H1 (cell line): Measurements from ENCODE around the gene RPL23. TPM values are rescaled to one million over a fixed set of nuclear protein-coding genes. Genes with fewer than 3 reads are reported as not detected.

Experiments used
- CTCF ChIA-PET: fragments of 300-600 bp; sonication (Branson Sonifier 250); formaldehyde crosslinking; loops from one replicate; lab custom pipeline; 2021; ENCODE audit not compliant: partially characterized antibody; lab: Charles Lee
- POLR2A ChIA-PET: fragments of 300-600 bp; sonication (Branson Sonifier 250); formaldehyde crosslinking; loops from one replicate; lab custom pipeline; 2021; ENCODE audit warnings: inconsistent platforms; ENCODE audit not compliant: partially characterized antibody; lab: Charles Lee
- DNase-seq, 2 experiments: peaks; one replicate each; pipeline versions ENCODE4 v3.0.0 to v3.0.0-alpha.2; 2010 to 2022; ENCODE audit warnings: low spot score in 2 of 2, low read depth in 1 of 2, mixed read lengths in 1 of 2
- FAIRE-seq: peaks from 2 replicates; lab custom pipeline; 2011; peaks lifted over from hg19 to GRCh38; lab: Jason Lieb, UNC
- H2AFZ ChIP-seq: 2 replicates; pipeline ENCODE4 v1.8.1; 2012; ENCODE audit warnings: low read length, inconsistent platforms
- H2AK5ac ChIP-seq: 2 replicates; pipeline ENCODE4 v1.6.1; 2013; ENCODE audit warnings: low read depth, low read length
- H2BK120ac ChIP-seq: replicated peaks from 2 replicates; pipeline ENCODE3; 2013; ENCODE audit warnings: low read depth, low read length, inconsistent platforms
- H2BK12ac ChIP-seq: 2 replicates; pipeline ENCODE4 v1.6.1; 2013; ENCODE audit warnings: low read depth, low read length
- H2BK15ac ChIP-seq: 2 replicates; pipeline ENCODE4 v1.6.1; 2013; ENCODE audit warnings: low read length
- H2BK20ac ChIP-seq: 2 replicates; pipeline ENCODE4 v1.6.1; 2013; ENCODE audit warnings: low read length
- H2BK5ac ChIP-seq: 2 replicates; pipeline ENCODE4 v1.6.1; 2013; ENCODE audit warnings: low read depth, low read length
- H3K14ac ChIP-seq: 2 replicates; pipeline ENCODE4 v1.6.1; 2013; ENCODE audit warnings: inconsistent platforms; ENCODE audit not compliant: insufficient read length
- H3K18ac ChIP-seq: 2 replicates; pipeline ENCODE4 v1.6.1; 2013; ENCODE audit warnings: low read length; ENCODE audit errors: extremely low read depth
- H3K23ac ChIP-seq: 2 replicates; pipeline ENCODE4 v1.6.1; 2013; ENCODE audit warnings: inconsistent platforms; ENCODE audit not compliant: insufficient read length
- H3K23me2 ChIP-seq: 2 replicates; pipeline ENCODE4 v1.6.1; 2013; ENCODE audit warnings: low read depth, low read length
- H3K27ac ChIP-seq: 2 replicates; pipeline ENCODE4 v1.6.1; 2011; ENCODE audit warnings: low read depth, low read length, inconsistent platforms
- H3K27me3 ChIP-seq, 4 experiments: replicated peaks in 1 of 4; 1 replicate in 1 of 4; 2 replicates in 3 of 4; pipeline versions ENCODE4 v1.6.1 to v1.8.1; 2011 to 2013; ENCODE audit warnings: low read length in 3 of 4, mild to moderate bottlenecking in 3 of 4, inconsistent platforms in 2 of 4, mixed read lengths in 2 of 4, moderate library complexity in 1 of 4; ENCODE audit not compliant: control insufficient read depth in 3 of 4, insufficient read depth in 3 of 4; ENCODE audit errors: extremely low read depth in 1 of 4
- H3K36me3 ChIP-seq, 4 experiments: 2 replicates each; pipeline versions ENCODE4 v1.6.1 to v1.8.1; 2011 to 2013; ENCODE audit warnings: mild to moderate bottlenecking in 4 of 4, low read length in 3 of 4, moderate library complexity in 2 of 4, control low read depth in 1 of 4, inconsistent platforms in 1 of 4; ENCODE audit not compliant: insufficient read depth in 4 of 4, control insufficient read depth in 2 of 4
- H3K4ac ChIP-seq: replicated peaks from 2 replicates; pipeline ENCODE3; 2013; ENCODE audit warnings: low read length, low read depth, mixed read lengths, inconsistent platforms; ENCODE audit not compliant: insufficient read length
- H3K4me1 ChIP-seq, 4 experiments: replicated peaks in 1 of 4; 1 replicate in 1 of 4; 2 replicates in 3 of 4; pipeline versions ENCODE4 v1.6.1 to v1.8.1; 2011 to 2013; ENCODE audit warnings: low read length in 3 of 4, inconsistent platforms in 2 of 4, mixed read lengths in 1 of 4; ENCODE audit not compliant: insufficient read depth in 4 of 4, control insufficient read depth in 3 of 4
- H3K4me2 ChIP-seq, 2 experiments: 2 replicates each; pipeline versions ENCODE4 v1.6.1 to v1.8.1; 2011 to 2013; ENCODE audit warnings: low read depth in 2 of 2, low read length in 2 of 2, control low read depth in 1 of 2, inconsistent platforms in 1 of 2, mild to moderate bottlenecking in 1 of 2; ENCODE audit not compliant: insufficient read depth in 1 of 2
- H3K4me3 ChIP-seq, 4 experiments: fragments of 200-600, 300-600 bp in 1 of 4; sonication (generic), shearing (Covaris generic), sonication (Bioruptor Twin) in 1 of 4; 2 replicates each; pipeline versions ENCODE4 v1.5.1 to v1.8.1; 2011 to 2016; ENCODE audit warnings: low read length in 4 of 4, low read depth in 3 of 4, control low read depth in 2 of 4, inconsistent platforms in 2 of 4, mild to moderate bottlenecking in 2 of 4, mixed read lengths in 1 of 4, moderate library complexity in 1 of 4; ENCODE audit not compliant: insufficient read depth in 2 of 4; ENCODE audit errors: extremely low read depth in 1 of 4
- H3K56ac ChIP-seq: replicated peaks from 2 replicates; pipeline ENCODE3; 2013; ENCODE audit warnings: low read depth, mild to moderate bottlenecking, mixed read lengths, low read length, inconsistent platforms; ENCODE audit not compliant: insufficient read length
- H3K79me1 ChIP-seq: 2 replicates; pipeline ENCODE4 v1.6.1; 2013; ENCODE audit warnings: low read depth, low read length, control low read depth
- H3K79me2 ChIP-seq, 2 experiments: 2 replicates each; pipeline versions ENCODE4 v1.6.1 to v1.8.1; 2012 to 2013; ENCODE audit warnings: low read length in 2 of 2, mild to moderate bottlenecking in 2 of 2, inconsistent platforms in 1 of 2; ENCODE audit not compliant: insufficient read depth in 2 of 2, control insufficient read depth in 1 of 2
- H3K9ac ChIP-seq, 4 experiments: replicated peaks in 1 of 4; 1 replicate in 1 of 4; 2 replicates in 3 of 4; pipeline versions ENCODE4 v1.6.1 to v1.8.1; 2011 to 2013; ENCODE audit warnings: low read depth in 3 of 4, low read length in 3 of 4, control low read depth in 2 of 4, mild to moderate bottlenecking in 2 of 4, moderate library complexity in 2 of 4, inconsistent platforms in 1 of 4; ENCODE audit errors: extremely low read depth in 1 of 4
- H3K9me3 ChIP-seq, 2 experiments: 2 replicates each; pipeline versions ENCODE4 v1.6.1 to v1.8.1; 2012 to 2013; ENCODE audit warnings: mild to moderate bottlenecking in 2 of 2, moderate library complexity in 2 of 2, control low read depth in 1 of 2, inconsistent platforms in 1 of 2, low read depth in 1 of 2, low read length in 1 of 2, mixed read lengths in 1 of 2; ENCODE audit not compliant: insufficient read depth in 2 of 2
- H4K20me1 ChIP-seq, 2 experiments: replicated peaks in 1 of 2; 2 replicates each; pipeline versions ENCODE3 to v1.8.1; 2011 to 2013; ENCODE audit warnings: inconsistent platforms in 2 of 2, low read length in 2 of 2, mild to moderate bottlenecking in 1 of 2; ENCODE audit not compliant: insufficient read depth in 2 of 2, control insufficient read depth in 1 of 2
- H4K5ac ChIP-seq: 2 replicates; pipeline ENCODE4 v1.6.1; 2013; ENCODE audit warnings: low read length, low read depth, mixed read lengths, inconsistent platforms; ENCODE audit not compliant: insufficient read length
- H4K8ac ChIP-seq: 2 replicates; pipeline ENCODE4 v1.8.0; 2013; ENCODE audit warnings: mild to moderate bottlenecking, moderate library complexity, low read length, inconsistent platforms; ENCODE audit not compliant: insufficient read depth; ENCODE audit errors: extremely low read depth
- H4K91ac ChIP-seq: replicated peaks from 2 replicates; pipeline ENCODE3; 2013; ENCODE audit warnings: low read length, mixed read lengths, inconsistent platforms; ENCODE audit not compliant: insufficient read length
- ASH2L ChIP-seq: fragments of 200-600, 300-600 bp; sonication (generic); IDR thresholded peaks from one replicate; pipeline ENCODE4 v1.7.1; 2017; ENCODE audit warnings: low read length
- CREB1 ChIP-seq: IDR thresholded peaks from 2 replicates; pipeline ENCODE4 v1.6.1; 2012; ENCODE audit warnings: inconsistent platforms
- EZH2 ChIP-seq: fragments of 200-600 bp; sonication (generic); IDR thresholded peaks from 2 replicates; pipeline ENCODE4 v1.7.1; 2012; ENCODE audit warnings: low read depth, mild to moderate bottlenecking, moderate library complexity, low read length, inconsistent platforms; ENCODE audit not compliant: severe bottlenecking
- NANOG ChIP-seq: IDR thresholded peaks from 2 replicates; pipeline ENCODE4 v1.6.1; 2011; ENCODE audit warnings: low read length, low read depth, mild to moderate bottlenecking, inconsistent platforms; ENCODE audit not compliant: insufficient read depth, poor library complexity, severe bottlenecking
- POLR2A ChIP-seq, 2 experiments: IDR thresholded peaks; 1 replicate in 1 of 2; 2 replicates in 1 of 2; pipeline ENCODE4 v1.6.1; 2011; ENCODE audit warnings: low read depth in 2 of 2, low read length in 2 of 2, mild to moderate bottlenecking in 2 of 2; ENCODE audit errors: control extremely low read depth in 1 of 2
- POLR2AphosphoS5 ChIP-seq: IDR thresholded peaks from 2 replicates; pipeline ENCODE4 v1.6.1; 2011; ENCODE audit warnings: low read depth, low read length
- WGBS, 2 experiments: shearing (Covaris generic) in 1 of 2; methylation state at CpG; one replicate each; pipeline versions ENCODE4 v1.1.6 to v1.1.7; 2013 to 2015; ENCODE audit warnings: low lambda C conversion rate in 2 of 2, mixed read lengths in 2 of 2, inconsistent platforms in 1 of 2, low coverage in 1 of 2, missing lambda C conversion rate in 1 of 2; ENCODE audit not compliant: insufficient replicate concordance in 2 of 2, insufficient coverage in 1 of 2, insufficient read length in 1 of 2; ENCODE audit errors: extremely low coverage in 1 of 2, missing lambda C conversion rate in 1 of 2; 5-methylcytosine and 5-hydroxymethylcytosine counted together
- polyA plus RNA-seq, 7 experiments: library from polyadenylated mRNA; depleted of rRNA in 3 of 7; stranded (reverse) in 5 of 7; unstranded in 2 of 7; fragments of >200 nt in 5 of 7; fragments of 200-250 nt in 2 of 7; gene quantifications; 1 replicate in 5 of 7; 2 replicates in 1 of 7; 4 replicates in 1 of 7; pipeline versions ENCODE4 v1.2.1 to v1.2.3, GENCODE V29; 2011 to 2013; ENCODE audit warnings: missing spikeins in 2 of 7, mixed read lengths in 2 of 7
- total RNA-seq: library from RNA; stranded (reverse); fragmentation: NEBNext Ultra II Directional; extraction: Animal tissue kit (Norgen Biotek cat#: 25700); gene quantifications from 2 replicates; pipeline ENCODE4 v1.2.1, GENCODE V29; 2021

The RPL23 gene
- total and polyA plus RNA-seq, 2 of the 8 experiments (the other 6 are each of a cell fraction or from before 2014, with no cell fraction given): 2,148 to 2,502 TPM

GRCh38 chr17:38848557-38848891 lies 5.0 kb downstream of the RPL23 start:
- H3K23ac ChIP-seq: no peak overlapping the region
- no peak overlapping the region for H2BK20ac ChIP-seq
- H3K4ac ChIP-seq: no peak overlapping the region
- H3K4me2 ChIP-seq: no peak overlapping the region
- H2BK12ac ChIP-seq: no peak overlapping the region
- H3K27me3 ChIP-seq: no peaks in the 10 kb centered on the region
- no peak overlapping the region for H3K27ac ChIP-seq
- TF ChIP-seq EZH2: no peak
- TF ChIP-seq ASH2L: no peak
- TF ChIP-seq POLR2AphosphoS5: peak; percentile 15; the same call in 1 of the 2 replicates
- peak in 1 of 2 experiments; percentile 70; a peak in 1 of 3 replicates for TF ChIP-seq POLR2A (IDR thresholded peaks at IDR 0.05; ENCODE audit: control extremely low read depth in 1 of 2, low read depth in 2 of 2, low read length in 2 of 2)
- no peak for TF ChIP-seq NANOG
- TF ChIP-seq CREB1: no peak
- no peak overlapping the region for H2AK5ac ChIP-seq
- H3K14ac ChIP-seq: no peak overlapping the region
- no peaks in the 10 kb centered on the region; the same call in none of the 2 replicates for H3K79me1 ChIP-seq
- H3K4me1 ChIP-seq: peaks cover 3 to 10% (median 5%) of the 10 kb centered on the region in 4 experiments; a peak in 5 of 7 replicates
- H2BK120ac ChIP-seq: no peak overlapping the region
- H3K4me3 ChIP-seq: no peak overlapping the region
- H4K91ac ChIP-seq: no peak overlapping the region
- H4K5ac ChIP-seq: no peak overlapping the region
- ChIA-PET CTCF (interaction anchor here (0.9 to 1.0 kb wide), 2 partner anchors 8 to 13 kb away, joined by 4 read pairs; no protein-coding TSS in a partner anchor), POLR2A (interaction anchor here (0.5 to 15.5 kb wide), 22 partner anchors 8 to 1371 kb away, joined by 3 to 468 read pairs (median 4); partner anchors contain the start of genes CWC25, LASP1 and PIP4K2B)
- no peak overlapping the region for H3K56ac ChIP-seq
- no peak for DNase-seq
- H3K9me3 ChIP-seq: no peaks in the 10 kb centered on the region
- H3K23me2 ChIP-seq: peaks cover 10% of the 10 kb centered on the region
- 88% methylated on average over 1 of the region's 1 CpG; no CpG with 5 or more reads in 1 of the 2 experiments for WGBS, 2 experiments
- no peak overlapping the region for H3K9ac ChIP-seq
- no peak for FAIRE-seq
- H2BK15ac ChIP-seq: no peak overlapping the region
- H2AFZ ChIP-seq: no peak overlapping the region
- peaks cover 42 to 65% (median 53%) of the 10 kb centered on the region in 4 experiments for H3K36me3 ChIP-seq
- no peak overlapping the region for H4K8ac ChIP-seq
- H3K18ac ChIP-seq: no peak overlapping the region
- no peak overlapping the region for H2BK5ac ChIP-seq
- H4K20me1 ChIP-seq: peaks cover 6 to 22% of the 10 kb centered on the region in 2 experiments
- H3K79me2 ChIP-seq: peaks cover 22 to 34% of the 10 kb centered on the region in 2 experiments
